ENCODE measurements around the gene ENTREP3. TPM values are rescaled to one million over a fixed set of nuclear protein-coding genes. Genes with fewer than 3 reads are reported as not detected.
A peak's percentile ranks its signal among the peaks of the same experiment; 100 is the strongest.

ENTREP3 gene
- total and polyA plus RNA-seq, 2 donors (not counting 3 experiments of a cell fraction or from before 2014, with no cell fraction given) = 27.4 to 62.7 TPM

DNA sequence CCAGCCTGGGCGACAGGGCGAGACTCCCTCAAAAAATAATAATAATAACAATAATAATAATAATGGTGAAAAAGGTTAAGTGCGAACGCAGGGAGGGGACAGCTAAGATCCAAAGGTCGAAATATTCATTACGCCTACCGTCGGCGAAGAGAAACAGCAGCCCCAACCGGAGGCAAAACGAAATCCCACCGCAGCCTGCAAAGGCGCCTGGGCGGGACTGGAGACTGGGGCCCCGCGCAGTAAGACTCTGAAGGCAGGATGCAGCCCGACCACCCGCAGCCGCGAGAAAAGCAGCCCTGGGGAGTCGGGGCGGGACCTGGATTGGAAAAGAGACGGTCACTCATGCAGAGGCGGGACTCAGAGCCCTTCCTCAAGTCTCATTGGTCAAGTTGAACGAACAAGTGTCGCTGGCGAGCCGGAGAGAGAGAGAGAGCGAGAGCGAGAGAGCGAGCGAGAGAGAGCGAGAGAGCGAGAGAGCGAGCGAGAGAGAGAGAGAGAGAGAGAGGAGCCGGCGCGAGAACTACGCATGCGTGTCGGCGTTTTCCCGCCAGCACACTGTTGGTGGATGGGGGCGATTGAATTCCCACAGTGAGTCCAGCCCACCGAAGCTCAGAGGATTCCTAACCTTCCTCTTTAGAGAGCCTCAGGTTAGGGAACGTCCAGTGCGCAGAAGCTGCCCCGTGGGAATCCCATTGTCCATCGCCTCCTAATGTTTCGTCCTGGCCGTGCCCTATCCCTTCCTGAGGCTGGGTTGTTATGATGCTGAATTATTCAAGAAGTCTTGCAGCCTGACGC, 10.7 kb downstream of the ENTREP3 start:
- Histone ChIP-seq H3K27me3 (ENCODE audit: control insufficient read depth in 2 of 2, insufficient read depth in 2 of 2, low read length in 2 of 2) (no peaks in the 10 kb centered on the region), H2AFZ (ENCODE audit: low read depth, low read length) (peak overlapping the region; percentile 77), H3K9me3 (replicated peaks; ENCODE audit: control insufficient read depth, insufficient read depth, low read length) (no peaks in the 10 kb centered on the region), H4K20me1 (replicated peaks; ENCODE audit: control insufficient read depth, extremely low read depth, insufficient read depth, low read length) (no peaks in the 10 kb centered on the region), H3K4me3 (replicated peaks in 1 of 3; ENCODE audit: insufficient read depth in 1 of 3, low read depth in 1 of 3, low read length in 3 of 3) (peak overlapping the region; percentile 48 to 61 (median 60)), H3K4me2 (ENCODE audit: insufficient read depth, low read length) (peak overlapping the region; percentile 76), H3K27ac (ENCODE audit: insufficient read depth, low read depth, low read length) (peak overlapping the region; percentile 41), H3K79me2 (ENCODE audit: control insufficient read depth, insufficient read depth, low read length) (peaks cover 7% of the 10 kb centered on the region), H3K9me1 (replicated peaks; ENCODE audit: control insufficient read depth, extremely low read depth, insufficient read depth, low read length) (no peaks in the 10 kb centered on the region), H3K9ac (replicated peaks; ENCODE audit: extremely low read depth, insufficient read depth, low read length) (peak overlapping the region; percentile 83), H3K36me3 (ENCODE audit: control insufficient read depth in 2 of 2, extremely low read depth in 1 of 2, insufficient read depth in 2 of 2, low read length in 2 of 2) (peaks cover 3 to 14% of the 10 kb centered on the region in 2 experiments), H3K4me1 (ENCODE audit: control insufficient read depth, extremely low read depth, insufficient read depth, low read length) (peaks cover 16% of the 10 kb centered on the region)
- FAIRE-seq (peak; percentile 92), DNase-seq (ENCODE audit: low read depth, low spot score) (peak; percentile 99)
- TF ChIP-seq MAX (IDR thresholded peaks at IDR 0.05; ENCODE audit: insufficient read depth, insufficient read length) (peak; percentile 42), FOS (IDR thresholded peaks at IDR 0.05; ENCODE audit: borderline replicate concordance, insufficient read depth, low read length) (no peak), JUN (IDR thresholded peaks at IDR 0.05; ENCODE audit: borderline replicate concordance, insufficient read depth, insufficient read length, low read depth) (no peak), EZH2 (IDR thresholded peaks at IDR 0.05; ENCODE audit: borderline replicate concordance, low read depth, low read length, severe bottlenecking) (no peak), GATA2 (IDR thresholded peaks at IDR 0.05; ENCODE audit: insufficient read depth, insufficient read length, low read depth, low read length) (no peak), POLR2A (IDR thresholded peaks at IDR 0.05; ENCODE audit: low read depth, low read length) (peak; percentile 99), CTCF (IDR thresholded peaks at IDR 0.05; ENCODE audit: extremely low read depth in 1 of 2, insufficient read depth in 1 of 2, low read depth in 1 of 2, low read length in 2 of 2) (peak; percentile 8 to 17), POLR2AphosphoS5 (IDR thresholded peaks at IDR 0.05; ENCODE audit: insufficient read depth, low read depth, low read length) (peak; percentile 98), MYC (IDR thresholded peaks at IDR 0.05; ENCODE audit: low read depth, low read length) (peak; percentile 75)
- dilution Hi-C loops (cut with MboI; ENCODE audit: extremely low pct_ligation_motif_present, low sequenced_read_pairs) (no loop called here), intact Hi-C loops (cut with micrococcal nuclease) (loop anchor here (1.0 kb wide), 2 partner anchors 17 to 37 kb away; partner anchors contain the start of gene THBS3)
- CTCF ChIA-PET = interaction anchor here (0.9 to 2.1 kb wide), 3 partner anchors 35 to 41 kb away, joined by 3 to 17 read pairs (median 3); no protein-coding TSS in a partner anchor
- no TSS peak for BruUV-seq (replicated peaks)
- POLR2A ChIA-PET = no interaction called here

All from endothelial cell of umbilical vein (primary cell).